ENCODE results near the gene KCTD21. TPM values are rescaled to one million over a fixed set of nuclear protein-coding genes. Genes with fewer than 3 reads are reported as not detected.

Gene KCTD21
- total RNA-seq, 1 experiment from 2014 or later, result 7.6 TPM

DNA sequence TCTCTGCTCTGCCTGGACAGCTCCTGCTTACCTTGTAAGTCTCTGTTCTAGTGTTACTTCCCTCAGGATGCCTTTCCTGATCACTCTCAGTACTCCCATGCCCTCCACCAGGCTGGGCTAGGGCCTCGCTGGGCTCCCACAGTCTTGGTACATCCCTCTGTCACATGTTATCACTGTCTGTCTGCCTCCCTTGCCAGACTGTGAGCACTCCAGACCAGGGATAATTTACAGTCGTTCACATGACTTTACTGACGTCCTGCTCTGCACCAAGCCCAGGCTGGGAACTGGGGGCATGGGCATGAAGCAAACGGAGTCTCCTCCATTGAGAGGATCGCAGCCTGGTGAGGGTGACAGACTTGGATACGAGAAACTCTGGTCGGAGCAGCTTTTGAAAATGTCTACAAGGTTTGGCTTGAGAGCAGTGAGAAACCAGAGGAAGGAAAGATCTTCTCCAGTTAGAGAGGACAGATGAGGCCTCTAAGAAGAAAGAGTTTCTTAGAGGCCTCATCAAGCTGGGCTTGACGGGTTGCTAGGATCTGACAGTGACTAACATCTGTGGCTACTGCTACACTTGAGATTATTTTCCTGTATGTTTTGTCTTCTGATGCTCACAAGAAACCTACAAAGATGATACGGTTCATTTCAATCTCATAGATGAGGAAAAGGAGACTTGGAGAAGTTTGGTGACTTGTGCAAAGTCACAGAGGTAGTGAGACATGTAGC, 12.8 kb upstream of the KCTD21 start:
- no peak for DNase-seq (ENCODE audit: low read depth)

GRCh38 chr11:78200553-78200952, 12.1 kb upstream of the KCTD21 start:
- no peak for DNase-seq (ENCODE audit: low read depth)

- DNase-seq (ENCODE audit: low read depth), result no peak
Observed at GRCh38 chr11:78200061-78200460, 11.6 kb upstream of the KCTD21 start.

- no peak for DNase-seq (ENCODE audit: low read depth)
Observed at GRCh38 chr11:78199653-78200015, 11.2 kb upstream of the KCTD21 start.

DNA sequence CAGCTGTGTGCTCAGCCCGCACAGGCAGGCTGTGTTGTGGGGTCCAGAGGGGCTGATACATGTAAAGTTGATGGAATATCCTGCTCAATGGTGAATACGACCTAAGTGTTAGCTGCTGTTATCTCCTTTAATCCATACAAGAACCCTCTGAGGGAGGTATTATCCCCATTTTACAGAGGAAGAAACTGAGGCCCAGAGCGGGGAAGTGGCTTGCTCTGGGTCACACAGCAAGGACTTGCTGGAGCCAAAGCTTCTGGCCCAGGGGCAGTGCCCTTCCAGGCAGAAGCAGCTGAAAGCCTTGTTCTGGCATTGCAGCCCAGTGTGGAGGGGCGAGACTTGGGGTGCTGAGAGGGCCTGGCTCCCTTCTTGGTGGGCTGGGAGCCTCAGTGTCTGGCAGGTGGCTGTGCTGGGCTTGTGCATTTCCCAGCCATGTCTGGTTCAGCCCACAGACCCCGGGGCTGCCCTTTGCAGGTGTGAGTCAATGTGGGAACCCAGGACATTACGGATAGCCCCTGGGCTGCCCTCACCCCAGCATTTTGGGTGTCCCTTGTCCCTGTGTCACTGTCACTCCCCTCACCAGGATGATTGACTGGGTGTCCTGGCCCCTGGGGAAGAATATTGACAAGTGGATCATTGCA, 10.7 kb upstream of the KCTD21 start:
- DNase-seq (ENCODE audit: low read depth), result no peak

DNA sequence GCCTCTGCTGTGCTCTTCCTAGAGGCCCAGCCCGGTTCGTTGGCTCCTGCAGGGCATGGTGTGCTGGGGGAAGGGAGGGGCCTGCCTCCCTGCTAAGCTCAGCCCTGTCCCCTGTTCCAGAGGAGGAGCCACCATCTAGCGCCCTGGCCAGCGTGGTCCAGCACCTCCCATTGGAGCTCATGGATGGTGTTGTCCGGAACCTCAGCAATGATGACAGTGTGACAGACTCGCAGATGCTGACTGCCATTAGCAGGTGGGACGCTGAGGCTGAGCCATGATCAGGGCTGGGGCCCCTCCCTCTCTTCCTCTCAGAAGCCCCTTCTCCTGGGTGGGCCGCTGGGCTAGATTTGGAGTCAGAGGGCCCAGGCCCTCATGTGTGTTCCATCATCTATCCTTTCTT, 9.4 kb upstream of the KCTD21 start:
- DNase-seq (ENCODE audit: low read depth), result no peak

- no peak for DNase-seq (ENCODE audit: low read depth)
Observed at GRCh38 chr11:78196661-78197091, 8.2 kb upstream of the KCTD21 start.

GRCh38 chr11:78195917-78196560, 7.6 kb upstream of the KCTD21 start:
- DNase-seq (ENCODE audit: low read depth), result no peak

- DNase-seq (ENCODE audit: low read depth), result no peak
Observed at GRCh38 chr11:78194490-78194889, 6.1 kb upstream of the KCTD21 start.

DNA sequence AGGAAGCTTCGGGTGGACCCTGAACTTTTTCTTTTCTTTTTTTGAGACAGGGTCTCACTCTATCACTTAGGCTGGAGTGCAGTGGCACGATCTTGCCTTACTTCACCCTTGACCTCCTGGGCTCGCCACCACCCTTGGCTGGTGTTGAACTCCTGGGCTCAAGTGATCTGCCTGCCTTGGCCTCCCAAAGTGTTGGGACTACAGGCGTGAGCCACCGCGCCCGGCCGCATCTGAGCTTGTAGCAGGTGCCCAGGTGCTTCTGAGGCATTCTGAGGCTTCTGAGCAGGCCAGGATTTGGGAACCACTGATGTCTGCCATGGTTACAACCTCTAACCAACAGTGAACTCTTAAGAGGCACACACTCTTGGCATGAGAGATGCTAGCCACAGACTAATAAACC, 5.4 kb upstream of the KCTD21 start:
- DNase-seq (ENCODE audit: low read depth), result no peak

DNA sequence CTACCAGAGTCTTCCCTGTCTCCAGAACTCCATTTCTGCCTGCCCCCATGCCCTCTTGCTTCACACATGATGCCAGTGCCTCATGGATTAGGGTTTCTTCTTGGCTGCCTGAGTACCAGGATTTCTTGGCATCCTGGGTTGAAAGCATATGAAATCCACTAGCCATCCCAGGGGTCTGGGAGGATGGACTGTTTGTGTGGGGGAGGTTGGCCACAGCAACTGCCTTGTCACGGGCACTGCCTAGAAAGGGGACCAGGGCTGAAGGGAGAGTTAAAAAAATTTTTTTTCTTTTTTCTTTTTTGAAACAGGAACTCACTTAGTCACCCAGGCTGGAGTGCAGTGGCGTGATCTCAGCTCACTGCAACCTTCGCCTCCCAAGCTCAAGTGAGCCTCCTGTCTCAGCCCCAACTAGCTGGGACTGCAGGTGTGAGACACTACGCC, 4.5 kb upstream of the KCTD21 start:
- DNase-seq (ENCODE audit: low read depth), result peak; percentile 26

DNA sequence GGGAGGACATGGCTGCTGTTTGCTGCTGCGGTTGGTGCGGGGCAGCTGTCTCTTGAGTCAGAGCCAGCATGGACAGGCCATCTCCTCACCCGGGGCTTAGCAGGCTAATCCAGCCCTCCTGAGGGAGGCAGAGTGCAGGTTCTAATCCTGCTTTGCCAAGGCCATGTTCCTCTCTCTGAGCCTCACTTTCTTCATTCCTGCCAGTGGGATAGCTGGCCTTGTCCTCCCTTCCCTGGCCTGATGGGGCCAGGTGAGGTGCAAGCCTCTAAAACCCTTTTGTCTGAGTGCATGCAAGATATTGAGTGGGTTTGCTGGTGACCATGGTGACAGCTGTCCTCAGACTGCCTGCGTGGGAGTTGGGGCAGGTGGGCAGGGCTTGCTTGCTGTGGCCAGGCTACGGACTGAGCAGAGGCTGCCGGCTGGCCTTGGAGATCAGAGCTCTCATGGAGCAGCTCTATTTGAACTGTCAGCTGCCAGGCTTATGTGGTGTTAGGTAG, 3.8 kb upstream of the KCTD21 start:
- DNase-seq (ENCODE audit: low read depth), result peak; percentile 64

- no peak for DNase-seq (ENCODE audit: low read depth)
Observed at GRCh38 chr11:78190871-78191538, 2.6 kb upstream of the KCTD21 start.

- no peak for DNase-seq (ENCODE audit: low read depth)
Observed at GRCh38 chr11:78190374-78190773, 1.9 kb upstream of the KCTD21 start.

DNA sequence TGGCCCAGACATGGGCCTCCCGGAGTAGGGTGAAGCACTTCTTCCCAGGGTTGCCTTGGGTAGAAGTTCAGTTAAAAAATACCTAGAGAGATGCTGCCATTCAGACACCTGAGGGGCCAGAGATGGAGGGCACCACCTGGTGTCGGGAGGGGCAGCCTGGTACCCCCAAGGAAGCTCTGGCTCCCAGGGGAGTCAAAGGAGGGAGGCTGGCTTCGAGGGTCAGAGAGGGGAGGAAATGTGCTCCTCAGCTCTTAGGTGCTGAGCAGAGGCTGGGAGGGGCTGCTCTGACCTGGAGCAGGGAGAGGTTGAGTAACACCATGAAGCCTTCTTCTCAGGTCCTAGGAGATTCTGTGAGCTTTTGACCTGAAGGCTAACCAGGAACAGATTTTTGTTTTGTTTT, 1.4 kb upstream of the KCTD21 start:
- no peak for DNase-seq (ENCODE audit: low read depth)

GRCh38 chr11:78189174-78189724, 823 bp upstream of the KCTD21 start:
- no peak for DNase-seq (ENCODE audit: low read depth)

- DNase-seq (ENCODE audit: low read depth), result no peak
Observed at GRCh38 chr11:78187366-78188285, 800 bp downstream of the KCTD21 start.

DNA sequence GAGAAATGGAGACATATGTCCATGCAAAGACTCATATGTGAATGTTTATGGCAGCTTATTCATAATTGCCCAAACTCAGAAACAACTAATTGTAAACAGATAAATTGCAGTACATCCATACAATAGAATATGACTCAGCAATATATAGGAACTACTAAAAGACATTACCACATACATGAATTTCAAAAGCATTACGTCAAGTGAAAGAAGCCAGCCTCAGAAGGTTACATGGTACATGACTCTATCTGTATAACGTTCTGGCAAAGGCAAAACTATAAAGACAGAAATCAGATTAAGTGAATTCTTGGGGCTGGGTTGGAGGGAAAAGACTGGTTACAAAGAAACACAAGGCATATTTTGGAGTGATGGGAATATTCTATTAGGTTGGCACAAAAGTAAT, 7.2 kb downstream of the KCTD21 start:
- DNase-seq (ENCODE audit: low read depth), result no peak

- DNase-seq (ENCODE audit: low read depth), result no peak
Observed at GRCh38 chr11:78180751-78181150, 7.7 kb downstream of the KCTD21 start.

DNA sequence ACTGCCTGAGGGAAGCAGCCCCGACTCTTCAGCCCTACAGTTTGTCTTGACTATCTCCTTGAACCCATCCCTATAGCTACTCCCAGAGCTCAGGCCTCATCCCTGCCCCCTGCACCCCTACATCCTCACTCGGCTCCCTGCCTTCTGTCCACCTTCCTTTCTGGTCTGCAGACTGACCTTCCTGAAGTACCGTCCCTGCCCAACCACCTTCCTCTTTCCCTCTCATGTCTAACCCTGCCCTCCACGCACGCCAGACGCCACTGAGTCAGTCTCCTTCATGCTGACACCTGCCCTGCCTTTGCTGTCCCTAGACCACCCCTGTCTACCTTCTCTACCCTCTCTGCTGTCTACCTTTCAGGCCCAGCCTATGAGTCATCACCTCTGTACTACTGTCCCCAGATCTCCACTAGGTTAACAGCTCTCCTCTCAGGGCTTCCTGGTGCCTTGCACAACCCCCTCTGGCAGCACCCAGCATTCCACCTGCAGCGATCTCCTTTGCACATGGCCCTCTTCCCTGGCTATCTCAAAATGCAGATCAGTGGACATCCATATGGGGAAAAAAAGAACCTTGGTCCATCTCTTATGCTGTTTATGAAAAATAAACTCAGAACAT, 8.9 kb downstream of the KCTD21 start:
- DNase-seq (ENCODE audit: low read depth), result no peak
